Right lobe of liver (tissue), 6 donors: ENCODE results near the gene P3R3URF. TPM values are rescaled to one million over a fixed set of nuclear protein-coding genes. Genes with fewer than 3 reads are reported as not detected.

Experiments used
- ATAC-seq, 4 donors: fragments of 200-7000 bp; cut with Tn5 transposase; one replicate each; pipeline ENCODE4 v1.9.1; 2020; ENCODE audit warnings: mild to moderate bottlenecking in 4 of 4, moderate library complexity in 4 of 4
- DNase-seq, 3 donors: peaks; one replicate each; pipeline ENCODE4 v3.0.0-alpha.2; 2020
- H3K27ac ChIP-seq, 3 donors: fragments of 200-600 bp; one replicate each; pipeline ENCODE4 v1.8.0; 2022
- H3K27me3 ChIP-seq, 2 donors: fragments of 200-600 bp; one replicate each; pipeline ENCODE4 v1.8.0; 2022
- H3K36me3 ChIP-seq, 4 donors: fragments of 200-600 bp; sonication (generic) in 1 of 4; one replicate each; pipeline versions ENCODE4 v1.5.1 to v1.8.0; 2017 to 2022; ENCODE audit warnings: control low read depth in 1 of 4
- H3K4me1 ChIP-seq, 4 donors: fragments of 200-600 bp; sonication (generic) in 1 of 4; one replicate each; pipeline versions ENCODE4 v1.5.1 to v1.8.0; 2017 to 2022; ENCODE audit warnings: control low read depth in 1 of 4
- H3K4me3 ChIP-seq, 3 donors: fragments of 200-600 bp; one replicate each; pipeline ENCODE4 v1.8.0; 2022
- H3K9me3 ChIP-seq, 4 donors: fragments of 200-600 bp; sonication (generic) in 1 of 4; one replicate each; pipeline versions ENCODE4 v1.5.1 to v1.8.0; 2017 to 2022; ENCODE audit warnings: control low read depth in 1 of 4
- POLR2A ChIP-seq: fragments of 450-650 bp; IDR thresholded peaks from one replicate; pipeline ENCODE4 v1.6.1; 2017; ENCODE audit warnings: antibody characterized with exemption, mild to moderate bottlenecking
- WGBS: methylation state at CpG from one replicate; pipeline ENCODE4 v1.1.6; 2018; ENCODE audit warnings: low coverage, low lambda C conversion rate; ENCODE audit not compliant: insufficient coverage; ENCODE audit errors: missing lambda C conversion rate; 5-methylcytosine and 5-hydroxymethylcytosine counted together
- intact Hi-C, 2 donors: fragments of 100-400 bp; cut with DNase I; formaldehyde crosslinking; loops; one replicate each; pipeline versions ENCODE4 v1.11.2 to v1.14.1; 2022
- total RNA-seq, 6 experiments: library from RNA; depleted of rRNA in 2 of 6; stranded (reverse); fragments of >200 nt in 2 of 6; fragmentation: NEBNext Ultra II Directional in 3 of 6; extraction: Animal tissue kit (Norgen Biotek cat#: 25700) in 3 of 6; gene quantifications; one replicate each; pipeline versions ENCODE4 v1.1.0 to v1.2.4, GENCODE V29; 2016 to 2023
- TF ChIP-seq, protein P1 (sequence below), 4 donors: fragments of 200-600 bp in 3 of 4; fragments of 450-650 bp in 1 of 4; IDR thresholded peaks; one replicate each; pipeline versions ENCODE4 v1.5.1 to v1.8.0; 2016 to 2022; ENCODE audit warnings: antibody characterized with exemption in 4 of 4, mild to moderate bottlenecking in 2 of 4
- donor health status: DM: no; HTN: yes; CAD: no.
- donor health status: DM: no; HTN: no; CAD: no.
- donor health status: DM: no; HTN: no; CAD: no.
- donor health status: DM: no; HTN: yes; CAD: no.
- donor health status: DM: no; HTN: yes; CAD: no.

P3R3URF gene
- total RNA-seq, 6 experiments from 2014 or later, result not detected

GRCh38 chr1:46134660-46135331 is 41.5 kb downstream of the P3R3URF start:
- H3K4me3 ChIP-seq, result no peak overlapping the region
- H3K4me1 ChIP-seq, result no peaks in the 10 kb centered on the region
- 53% methylated on average over 3 of the region's 3 CpGs for WGBS
- H3K9me3 ChIP-seq, result no peaks in the 10 kb centered on the region
- no peak for DNase-seq
- TF ChIP-seq POLR2A, result no peak
- TF ChIP-seq, protein P1, sequence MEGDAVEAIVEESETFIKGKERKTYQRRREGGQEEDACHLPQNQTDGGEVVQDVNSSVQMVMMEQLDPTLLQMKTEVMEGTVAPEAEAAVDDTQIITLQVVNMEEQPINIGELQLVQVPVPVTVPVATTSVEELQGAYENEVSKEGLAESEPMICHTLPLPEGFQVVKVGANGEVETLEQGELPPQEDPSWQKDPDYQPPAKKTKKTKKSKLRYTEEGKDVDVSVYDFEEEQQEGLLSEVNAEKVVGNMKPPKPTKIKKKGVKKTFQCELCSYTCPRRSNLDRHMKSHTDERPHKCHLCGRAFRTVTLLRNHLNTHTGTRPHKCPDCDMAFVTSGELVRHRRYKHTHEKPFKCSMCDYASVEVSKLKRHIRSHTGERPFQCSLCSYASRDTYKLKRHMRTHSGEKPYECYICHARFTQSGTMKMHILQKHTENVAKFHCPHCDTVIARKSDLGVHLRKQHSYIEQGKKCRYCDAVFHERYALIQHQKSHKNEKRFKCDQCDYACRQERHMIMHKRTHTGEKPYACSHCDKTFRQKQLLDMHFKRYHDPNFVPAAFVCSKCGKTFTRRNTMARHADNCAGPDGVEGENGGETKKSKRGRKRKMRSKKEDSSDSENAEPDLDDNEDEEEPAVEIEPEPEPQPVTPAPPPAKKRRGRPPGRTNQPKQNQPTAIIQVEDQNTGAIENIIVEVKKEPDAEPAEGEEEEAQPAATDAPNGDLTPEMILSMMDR (IDR thresholded peaks at IDR 0.05), result no peak
- no peaks in the 10 kb centered on the region for H3K36me3 ChIP-seq
- intact Hi-C loops, result no loop called here
- peaks cover 0 to 17% of the 10 kb centered on the region in 2 donors for H3K27me3 ChIP-seq
- no peak for ATAC-seq
- H3K27ac ChIP-seq, result no peak overlapping the region

GRCh38 chr1:46133781-46134350 is 42.4 kb downstream of the P3R3URF start:
- intact Hi-C loops, result no loop called here
- peak overlapping the region in 2 of 3 donors; percentile 67 to 82 for H3K27ac ChIP-seq

GRCh38 chr1:46133181-46133658 is 43.1 kb downstream of the P3R3URF start:
- H3K27ac ChIP-seq, result peak overlapping the region; percentile 13 to 82 (median 67)
- intact Hi-C loops, result no loop called here
- no peaks in the 10 kb centered on the region for H3K4me1 ChIP-seq
- H3K36me3 ChIP-seq, result no peaks in the 10 kb centered on the region
- no peak for DNase-seq
- TF ChIP-seq, protein P1 (IDR thresholded peaks at IDR 0.05), result no peak
- no peak for TF ChIP-seq POLR2A
- H3K9me3 ChIP-seq, result no peaks in the 10 kb centered on the region
- ATAC-seq, result peak; percentile 49 to 58 (median 52)
- WGBS, result 0% methylated on average over 11 of the region's 22 CpGs
- H3K27me3 ChIP-seq, result peaks cover 0 to 21% of the 10 kb centered on the region in 2 donors
- peak overlapping the region; percentile 54 to 75 (median 65) for H3K4me3 ChIP-seq

More at GRCh38 chr1:46133781-46134350, 42.4 kb downstream of the P3R3URF start:
- TF ChIP-seq, protein P1 (IDR thresholded peaks at IDR 0.05), result no peak
- no peak for TF ChIP-seq POLR2A
- no peaks in the 10 kb centered on the region for H3K36me3 ChIP-seq
- peaks cover 0 to 21% of the 10 kb centered on the region in 2 donors for H3K27me3 ChIP-seq
- H3K4me3 ChIP-seq, result peak overlapping the region in 2 of 3 donors; percentile 54 to 65
- DNase-seq (no peak), ATAC-seq (no peak)
- 60% methylated on average over 3 of the region's 3 CpGs for WGBS
- no peaks in the 10 kb centered on the region for H3K9me3 ChIP-seq
- no peaks in the 10 kb centered on the region for H3K4me1 ChIP-seq

GRCh38 chr1:46132529-46133180 is 43.6 kb downstream of the P3R3URF start, which contains the start of gene PIK3R3:
TSS of gene PIK3R3 (minus strand) at chr1:46132629. CDS start at chr1:46131952, 677 bp downstream.
- H3K9me3 ChIP-seq, result no peaks in the 10 kb centered on the region
- no peaks in the 10 kb centered on the region for H3K36me3 ChIP-seq
- no peaks in the 10 kb centered on the region for H3K4me1 ChIP-seq
- peak within 1 kb of the TSS; percentile 54 to 75 (median 65) for H3K4me3 ChIP-seq
- intact Hi-C loops, result no loop called here
- ATAC-seq, result peak; percentile 92 to 98 (median 96)
- TF ChIP-seq POLR2A, result peak; percentile 94
- TF ChIP-seq, protein P1 (IDR thresholded peaks at IDR 0.05), result peak in 2 of 4 donors; percentile 23 to 32
- peak; percentile 98 to 99 (median 98) for DNase-seq
- WGBS, result 0% methylated on average over 37 of the region's 55 CpGs
- H3K27ac ChIP-seq, result peak within 1 kb of the TSS; percentile 69 to 94 (median 82)
- peaks cover 0 to 21% of the 10 kb centered on the region in 2 donors for H3K27me3 ChIP-seq
